22Rv1 (cell line): ENCODE results near the gene AZU1.

Experiments
- CTCF ChIP-seq: fragments of 450-650 bp; IDR thresholded peaks from 2 replicates; pipeline ENCODE4 v1.5.1; 2017; ENCODE audit warnings: mild to moderate bottlenecking
- ZFX ChIP-seq: fragments of 450-650 bp; IDR thresholded peaks from 2 replicates; pipeline ENCODE4 v1.6.1; 2017; ENCODE audit warnings: antibody characterized with exemption, borderline replicate concordance

- no peak for TF ChIP-seq CTCF
- no peak for TF ChIP-seq ZFX
Measured at GRCh38 chr19:827710-828321, at the start of gene AZU1.
